HG03442 (cell line): ENCODE measurements around the gene OGFR.
"Not testable (repeated sequence)": the region's sequence is repeated elsewhere in the genome, so short reads cannot be mapped to it uniquely, and the experiment has no call there.

Source experiments
- ATAC-seq: cut with Tn5 transposase; IDR thresholded peaks from one replicate; pipeline ENCODE4 v1.9.1; 2021; ENCODE audit warnings: mild to moderate bottlenecking, moderate library complexity; ENCODE audit not compliant: unreplicated experiment

Gene OGFR

DNA sequence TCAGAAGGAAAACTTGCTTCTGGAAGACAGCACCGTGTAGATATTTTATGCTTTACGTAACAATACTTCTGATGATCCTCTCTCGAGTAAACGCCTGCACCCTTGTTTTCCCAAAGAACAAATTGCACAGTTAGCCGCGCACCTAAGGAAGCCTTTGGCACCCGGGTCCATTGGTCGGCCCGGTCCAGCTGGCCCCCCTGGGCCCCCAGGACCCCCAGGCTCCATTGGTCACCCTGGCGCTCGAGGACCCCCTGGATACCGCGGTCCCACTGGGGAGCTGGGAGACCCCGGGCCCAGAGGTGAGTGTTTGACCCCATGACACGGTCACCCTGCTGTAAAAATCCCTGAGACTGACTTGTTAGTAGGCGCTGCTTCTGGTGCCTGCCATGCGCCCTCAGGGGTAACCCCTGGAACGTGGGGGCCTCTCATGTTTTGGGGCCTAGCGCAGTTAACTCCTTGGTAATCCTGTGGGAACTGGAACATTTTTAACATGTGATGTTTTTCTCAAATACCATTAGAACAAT, 32.4 kb downstream of the OGFR start:
- ATAC-seq, result no peak

DNA sequence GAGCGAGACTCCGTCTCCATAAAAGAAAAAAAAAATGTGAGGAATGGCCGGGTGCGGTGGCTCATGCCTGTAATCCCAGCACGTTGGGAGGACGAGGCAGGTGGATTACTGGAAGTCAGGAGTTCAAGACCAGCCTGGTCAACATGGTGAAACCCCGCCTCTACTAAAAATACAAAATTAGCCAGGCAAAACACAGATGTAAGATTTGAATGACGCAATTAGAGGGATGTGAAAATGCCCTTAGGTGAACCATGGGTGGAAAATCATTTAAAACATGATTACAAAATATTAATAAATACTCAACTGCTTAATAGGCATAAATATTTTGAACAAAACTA, 33.1 kb downstream of the OGFR start:
- ATAC-seq, result peak; percentile 14

DNA sequence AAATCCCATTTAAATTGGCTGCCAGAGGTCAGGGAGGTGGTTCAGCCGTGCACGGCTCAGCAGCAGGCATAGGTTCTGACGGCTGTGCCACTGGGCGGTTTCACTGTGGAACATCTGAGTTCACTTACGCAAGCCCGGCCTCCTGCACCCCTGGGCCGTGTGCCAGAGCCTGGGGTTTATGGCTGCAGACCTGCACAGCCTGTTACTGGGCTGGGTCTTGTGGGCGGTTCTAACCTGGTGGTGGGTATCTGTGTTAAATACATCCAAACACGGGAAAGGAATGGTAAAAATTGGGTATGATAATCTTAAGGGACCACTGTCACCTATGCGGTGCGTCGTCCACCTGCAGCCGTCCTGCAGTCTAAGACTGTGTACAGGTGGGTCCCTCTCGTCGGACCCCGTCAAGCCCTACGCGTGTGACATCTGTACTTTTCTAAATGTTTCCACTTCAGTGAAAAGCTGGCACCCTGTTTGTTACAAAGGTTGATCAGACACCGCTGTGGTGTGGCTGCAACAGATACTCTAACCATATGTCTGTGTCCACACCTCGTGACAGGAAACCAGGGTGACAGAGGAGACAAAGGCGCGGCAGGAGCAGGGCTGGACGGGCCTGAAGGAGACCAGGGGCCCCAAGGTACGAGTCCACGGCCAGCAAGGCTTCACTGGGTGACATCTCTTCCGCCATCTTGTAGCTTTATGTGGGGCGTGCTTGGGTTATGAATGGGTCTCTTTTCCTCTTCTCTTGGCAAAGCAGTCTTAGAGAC, 33.7 kb downstream of the OGFR start:
- peak; percentile 67 for ATAC-seq

DNA sequence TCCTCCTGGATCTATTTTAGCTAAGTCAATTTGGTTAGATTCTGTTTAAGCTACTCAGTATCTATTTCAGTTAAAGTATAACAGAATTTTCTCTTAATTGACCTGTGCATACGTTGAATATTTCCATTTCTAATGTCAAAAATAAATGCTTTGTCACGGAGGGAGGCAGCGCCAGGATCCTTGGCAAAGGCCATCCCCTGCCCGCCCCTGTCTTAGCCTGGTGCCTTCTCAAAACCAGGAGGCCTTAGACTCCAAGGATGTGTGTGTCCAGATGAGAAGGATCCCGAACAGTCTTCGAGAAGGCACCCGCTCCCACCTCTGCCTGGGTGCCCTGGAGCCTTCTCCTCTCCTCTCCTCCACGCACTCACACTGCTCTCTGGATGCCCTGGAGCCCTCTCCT, 34.6 kb downstream of the OGFR start:
- ATAC-seq, result no peak

DNA sequence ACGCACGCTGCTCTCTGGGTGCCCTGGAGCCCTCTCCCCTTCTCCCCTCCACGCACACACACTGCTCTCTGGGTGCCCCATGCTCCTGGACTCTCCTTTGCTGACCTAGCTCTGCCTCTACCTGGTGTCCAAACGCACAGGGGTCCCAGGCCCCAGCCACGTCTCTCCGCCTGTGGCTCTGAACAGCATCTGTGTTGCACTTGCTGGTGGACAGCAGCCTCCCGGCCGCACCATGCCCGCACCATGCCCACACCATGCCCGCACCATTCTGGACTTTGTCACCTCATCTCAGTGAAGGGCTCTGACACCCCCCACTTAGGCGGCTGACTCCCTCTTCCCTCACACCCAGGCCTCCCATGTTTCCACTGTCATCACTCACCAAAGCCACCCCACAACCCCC, 35.2 kb downstream of the OGFR start:
- no peak for ATAC-seq

DNA sequence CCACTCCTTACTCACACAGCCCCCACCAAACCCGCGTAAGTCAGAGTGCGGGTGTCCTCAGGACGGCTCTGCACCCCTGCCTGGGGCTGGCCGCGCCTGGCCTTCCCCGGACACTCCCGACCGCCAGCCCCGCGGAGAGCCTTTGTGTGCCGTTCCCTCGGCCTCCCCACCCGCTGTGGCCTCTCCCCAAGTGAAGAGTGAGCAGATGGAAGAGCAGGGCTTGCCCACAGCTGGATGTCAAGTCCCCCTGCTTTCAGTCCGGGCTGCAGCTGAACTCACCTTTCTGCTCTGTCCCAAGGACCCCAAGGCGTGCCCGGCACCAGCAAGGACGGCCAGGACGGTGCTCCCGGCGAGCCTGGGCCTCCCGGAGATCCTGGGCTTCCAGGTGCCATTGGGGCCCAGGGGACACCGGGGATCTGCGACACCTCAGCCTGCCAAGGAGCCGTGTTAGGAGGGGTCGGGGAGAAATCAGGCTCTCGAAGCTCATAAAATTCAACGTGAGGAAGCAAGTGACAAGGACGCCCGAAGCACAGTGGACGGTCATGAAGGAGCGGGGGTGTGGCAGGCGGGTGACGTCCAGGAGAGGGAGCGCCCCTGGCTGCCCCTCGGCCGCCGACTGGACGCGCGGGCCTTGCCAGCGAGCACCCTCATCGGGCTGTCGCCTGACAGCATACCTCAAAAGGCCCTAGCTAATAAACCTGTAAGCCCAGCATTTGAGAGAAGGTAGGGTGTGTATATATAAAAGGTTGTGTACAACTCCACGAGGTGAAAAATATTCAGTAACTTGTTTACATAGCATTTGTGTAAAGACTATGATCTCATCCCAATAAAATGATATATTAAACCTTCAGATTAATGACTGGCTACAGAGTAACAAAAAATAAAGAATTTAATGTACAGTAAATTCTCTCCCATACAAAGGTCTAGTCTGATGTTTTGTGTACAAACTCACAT, 35.9 kb downstream of the OGFR start:
- no peak for ATAC-seq

DNA sequence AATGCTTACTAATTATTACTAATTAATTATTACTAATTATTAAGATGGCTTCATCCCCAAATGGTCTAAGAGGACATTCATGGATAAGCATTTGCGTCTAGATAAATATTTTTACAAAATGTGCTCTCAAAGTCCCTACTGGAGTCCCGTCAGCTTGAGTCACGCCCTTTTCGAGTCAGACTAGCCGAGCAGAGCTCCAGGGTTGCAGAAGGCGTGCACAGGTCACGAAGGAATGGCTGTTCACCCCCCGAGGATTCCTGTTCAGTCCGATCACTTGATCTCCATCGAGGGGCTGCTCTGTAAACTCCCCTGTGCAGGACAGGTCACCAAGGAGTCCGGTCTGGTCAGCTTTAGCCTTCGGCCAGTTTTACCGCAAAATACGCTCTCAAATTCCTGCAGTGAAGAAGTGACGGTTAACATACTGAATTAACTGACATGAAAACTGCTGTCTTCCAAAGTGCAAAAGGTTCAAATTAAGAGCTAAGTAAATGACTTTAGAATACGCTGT, 37.1 kb downstream of the OGFR start:
- no peak for ATAC-seq

DNA sequence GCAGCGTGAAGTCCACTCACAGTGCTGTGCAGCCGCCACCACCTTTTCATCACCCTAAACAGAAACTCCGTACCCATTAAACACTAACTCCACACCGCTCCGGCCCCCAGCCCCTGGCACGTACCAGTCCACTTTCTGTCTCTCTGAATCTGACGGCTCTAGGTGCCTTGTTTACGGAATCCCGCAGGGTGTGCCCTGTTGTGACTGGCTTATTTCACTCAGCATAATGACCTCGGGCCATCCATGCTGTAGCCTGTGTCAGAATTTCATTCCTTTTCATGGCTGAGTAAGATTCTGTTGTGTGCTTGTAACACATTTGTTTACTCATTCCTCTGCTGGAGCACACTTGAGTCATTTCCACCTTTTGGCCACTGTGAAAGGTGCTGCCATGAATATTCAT, 39.0 kb downstream of the OGFR start:
- ATAC-seq, result no peak

DNA sequence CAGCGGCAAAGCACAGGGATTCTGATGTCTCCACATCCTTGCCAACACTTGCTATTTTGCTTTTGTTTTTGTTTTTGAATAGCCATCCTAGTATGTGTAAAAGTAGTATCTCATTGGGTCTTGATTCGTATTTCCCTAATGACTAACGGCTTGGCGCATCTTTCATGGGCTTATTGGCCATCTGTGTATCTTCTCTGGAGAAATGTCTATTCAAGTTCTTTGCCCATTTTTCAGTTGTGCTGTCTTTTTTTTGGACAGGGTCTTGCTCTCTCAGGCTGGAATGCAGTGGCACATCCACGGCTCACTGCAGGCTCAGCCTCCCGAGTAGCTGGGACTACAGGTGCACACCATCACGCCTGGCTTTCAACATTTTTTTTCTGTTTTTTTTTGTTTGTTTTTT, 39.5 kb downstream of the OGFR start:
- no peak for ATAC-seq

DNA sequence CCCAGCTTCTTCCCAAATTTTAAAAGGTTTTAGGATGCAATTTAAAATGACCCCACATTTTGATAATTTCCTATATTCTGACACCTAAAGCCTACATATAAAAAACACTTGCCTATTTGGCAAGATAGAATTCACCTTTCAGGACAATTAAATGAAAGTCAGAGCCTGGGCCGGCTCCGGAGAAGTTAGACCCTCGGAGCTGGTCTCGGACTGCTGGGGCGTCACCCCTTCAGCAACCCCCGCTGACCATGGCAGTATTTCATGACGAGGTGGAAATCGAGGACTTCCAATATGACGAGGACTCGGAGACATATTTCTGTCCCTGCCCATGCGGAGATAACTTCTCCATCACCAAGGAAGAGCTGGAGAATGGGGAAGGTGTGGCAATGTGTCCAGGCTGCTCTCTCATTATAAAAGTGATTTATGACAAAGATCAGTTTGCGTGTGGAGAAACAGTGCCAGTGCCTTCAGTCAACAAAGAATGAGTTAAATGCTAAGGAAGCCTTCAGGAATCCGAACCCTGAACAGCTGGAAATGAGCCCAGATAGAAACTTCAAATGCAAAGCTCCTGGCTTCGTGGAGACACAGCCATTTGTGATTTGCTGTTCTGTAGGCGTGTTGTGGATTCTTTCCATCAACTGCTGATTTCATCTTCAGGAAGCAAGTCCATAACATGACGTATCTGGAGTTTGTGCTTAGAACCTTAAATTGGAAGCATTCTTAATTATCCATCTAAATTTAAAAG, 41.0 kb downstream of the OGFR start:
- no peak for ATAC-seq

DNA sequence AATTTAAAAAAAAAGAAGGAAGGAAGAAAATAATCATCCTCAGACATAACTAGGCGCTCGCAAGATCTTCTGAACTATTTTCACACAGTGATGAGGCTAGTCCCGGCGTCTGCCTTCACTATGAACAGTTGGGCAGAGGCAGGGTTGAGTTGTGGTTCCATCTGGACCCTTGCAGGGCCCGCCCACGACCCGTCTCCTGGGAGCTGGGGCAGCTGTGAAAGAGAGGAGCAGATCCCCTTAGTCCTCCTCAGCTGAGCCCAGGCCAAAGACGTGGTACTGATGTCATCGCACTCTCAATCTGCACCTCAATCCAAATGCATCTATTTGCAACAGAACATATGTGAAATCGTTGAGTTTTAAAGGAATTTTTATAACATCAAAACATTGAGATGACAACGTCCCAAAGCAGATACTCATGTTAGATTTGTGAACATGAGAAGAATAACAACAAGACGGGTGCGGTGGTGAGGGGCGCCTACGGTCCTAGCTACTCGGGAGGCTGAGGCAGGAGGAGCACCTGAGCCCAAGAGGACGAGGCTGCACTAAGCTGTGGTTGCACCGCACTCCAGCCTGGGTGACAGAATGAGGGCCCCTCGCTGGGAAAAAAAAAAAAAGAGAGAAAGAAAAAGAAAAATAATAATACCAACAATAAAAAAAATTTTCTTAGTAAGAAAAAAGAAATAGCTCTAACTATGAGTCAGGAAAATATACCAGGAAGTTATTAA, 41.7 kb downstream of the OGFR start:
- ATAC-seq, result no peak

DNA sequence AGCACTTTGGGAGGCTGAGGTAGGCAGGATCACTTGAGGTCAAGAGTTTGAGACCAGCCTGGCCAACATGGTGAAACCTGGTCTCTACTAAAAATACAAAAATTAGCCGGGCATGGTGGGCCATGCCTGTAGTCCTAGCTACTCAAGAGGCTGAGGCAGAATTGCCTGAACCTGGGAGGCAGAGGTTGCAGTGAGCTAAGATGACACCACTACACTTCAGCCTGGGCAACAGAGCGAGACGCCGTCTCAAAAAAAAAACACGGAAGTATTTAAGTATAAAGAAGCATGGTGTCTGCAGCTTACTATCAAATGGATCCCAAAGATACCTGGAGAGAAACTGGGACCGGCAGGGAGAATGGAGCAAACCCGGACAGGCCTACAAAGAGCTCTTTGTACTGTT, 44.3 kb downstream of the OGFR start:
- not testable (repeated sequence) for ATAC-seq

DNA sequence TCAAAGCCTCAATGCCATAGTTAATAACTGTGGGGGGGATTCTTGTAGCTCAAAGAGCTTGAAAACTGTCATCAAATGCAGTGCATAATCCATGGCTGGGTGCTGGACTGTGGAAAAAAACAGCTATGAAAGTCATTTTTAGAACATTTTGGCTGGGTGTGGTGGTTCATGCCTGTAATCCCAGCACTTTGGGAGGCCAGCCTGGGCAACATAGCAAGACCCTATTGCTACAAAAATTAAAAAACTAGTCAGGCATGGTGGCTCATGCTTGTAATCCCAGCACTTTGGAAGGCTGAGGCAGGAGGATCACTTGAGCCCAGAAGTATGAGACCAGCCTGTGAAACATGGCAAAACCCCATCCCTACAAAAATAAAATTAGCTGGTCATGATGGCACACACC, 44.8 kb downstream of the OGFR start:
- no peak for ATAC-seq

DNA sequence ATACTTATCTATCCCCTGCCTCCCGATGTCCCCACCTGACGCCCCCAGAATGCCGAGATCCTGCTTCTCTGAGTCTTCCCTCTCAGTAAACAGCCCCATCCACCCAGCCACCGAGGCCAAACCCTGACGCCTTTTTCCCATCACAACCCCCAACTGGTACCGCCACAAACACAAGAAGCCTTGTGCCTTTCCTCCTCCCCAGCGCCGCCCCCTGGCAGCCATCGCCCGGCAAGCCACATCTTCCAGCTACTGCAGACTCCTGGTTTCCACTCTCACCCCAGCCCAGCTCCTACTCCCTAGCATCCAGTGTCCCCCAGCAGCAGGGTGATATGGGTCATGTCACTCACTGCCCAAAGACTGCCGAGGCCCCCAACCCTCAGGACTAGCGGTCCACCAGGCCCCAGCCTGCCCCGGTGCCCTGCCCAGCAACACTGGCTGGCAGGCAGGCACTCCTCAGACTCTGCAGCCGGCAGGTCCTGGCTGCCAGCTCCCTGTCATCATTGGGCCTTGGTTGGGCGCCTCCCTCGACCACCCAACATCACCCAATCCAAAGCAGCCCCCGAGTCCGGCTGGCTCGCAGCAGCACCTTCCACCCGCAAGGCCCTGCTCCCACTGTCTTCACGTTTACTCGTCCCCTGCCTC, 45.8 kb downstream of the OGFR start:
- ATAC-seq, result no peak

DNA sequence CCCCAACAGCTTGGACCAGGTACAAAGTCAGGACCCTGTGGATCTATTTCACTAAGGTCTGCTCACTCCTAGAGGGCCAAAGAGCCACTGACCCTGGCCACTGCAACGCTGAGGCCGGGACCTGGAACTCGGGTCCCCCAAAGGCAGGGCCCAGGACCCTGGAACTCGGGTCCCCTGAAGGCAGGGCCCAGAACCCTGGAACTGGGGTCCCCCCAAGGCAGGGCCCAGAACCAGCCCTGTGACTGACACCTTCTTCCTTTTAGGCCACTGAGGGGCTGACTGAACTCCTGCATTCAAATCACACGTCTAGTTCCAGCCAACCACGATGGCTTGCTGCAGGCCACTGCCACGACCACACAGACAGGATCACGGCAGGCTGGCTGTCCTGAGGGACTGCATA, 47.6 kb downstream of the OGFR start:
- no peak for ATAC-seq

DNA sequence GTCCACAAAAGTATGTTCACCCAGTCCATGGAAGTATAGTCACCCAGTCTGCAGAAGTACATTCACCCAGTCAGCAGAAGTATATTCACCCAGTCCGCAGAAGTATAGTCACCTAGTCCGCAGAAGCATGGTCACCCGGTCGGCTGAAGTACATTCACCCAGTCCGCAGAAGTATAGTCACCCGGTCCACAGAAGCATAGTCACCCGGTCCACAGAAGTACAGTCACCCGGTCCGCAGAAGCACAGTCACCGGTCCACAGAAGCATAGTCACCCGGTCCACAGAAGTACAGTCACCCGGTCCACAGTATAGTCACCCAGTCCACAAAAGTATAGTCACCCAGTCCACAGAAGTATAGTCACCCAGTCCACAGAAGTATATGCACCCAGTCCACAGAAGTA, 48.2 kb downstream of the OGFR start:
- no peak for ATAC-seq

DNA sequence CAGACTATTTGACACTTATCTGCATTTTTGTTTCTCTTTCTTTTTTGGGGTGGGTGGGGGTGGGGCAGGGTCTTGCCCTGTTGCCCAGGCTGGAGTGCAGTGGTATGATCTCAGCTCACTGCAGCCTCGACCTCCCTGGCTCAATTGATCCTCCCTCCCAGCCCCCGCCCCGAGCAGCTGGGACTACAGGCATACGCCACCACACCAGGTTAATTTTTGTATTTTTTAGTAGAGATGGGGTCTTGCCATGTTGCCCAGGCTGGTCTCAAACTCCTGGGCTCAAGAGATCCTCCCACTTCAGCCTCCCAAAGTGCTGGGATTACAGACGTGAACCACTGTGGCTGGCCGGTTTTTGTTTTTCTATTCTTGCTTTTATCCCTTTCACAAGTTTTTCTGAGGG, 48.7 kb downstream of the OGFR start:
- not testable (repeated sequence) for ATAC-seq

DNA sequence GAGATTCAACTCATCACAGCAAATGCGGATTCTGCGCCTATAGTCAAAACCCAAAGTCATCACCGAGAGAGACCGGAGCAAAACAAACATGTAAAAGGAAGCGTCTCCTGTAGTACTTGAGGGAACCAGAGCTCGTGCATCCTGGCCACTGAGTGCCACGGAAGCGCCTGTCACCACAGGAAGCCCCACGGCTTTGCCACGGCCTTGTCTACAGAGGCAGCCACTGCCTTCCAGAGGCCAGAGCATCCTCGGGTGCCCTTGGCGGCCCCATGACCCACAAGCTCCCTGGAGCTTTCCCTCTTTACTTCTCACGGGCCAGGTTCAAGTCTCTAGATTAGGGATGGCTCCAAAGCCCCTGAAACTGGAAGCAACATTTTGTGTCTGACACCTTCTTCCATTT, 49.5 kb downstream of the OGFR start:
- no peak for ATAC-seq

DNA sequence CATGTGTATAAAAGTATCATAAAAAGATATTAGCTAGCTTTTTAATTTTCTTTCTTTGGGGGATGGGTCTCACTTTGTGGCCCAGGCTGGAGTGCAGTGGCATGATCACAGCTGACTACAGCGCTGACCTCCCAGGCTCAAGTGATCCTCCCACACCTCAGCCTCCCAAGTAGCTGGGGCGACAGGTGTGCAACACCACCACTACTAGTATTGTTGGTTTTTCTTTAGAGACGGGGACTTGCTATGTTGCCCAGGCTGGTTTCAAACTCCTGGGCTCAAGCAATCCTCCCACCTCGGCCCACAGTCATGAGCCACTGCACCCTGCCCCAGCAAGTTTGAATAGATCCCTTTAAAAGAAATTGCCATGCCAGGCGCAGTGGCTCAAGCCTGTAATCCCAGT, 50.5 kb downstream of the OGFR start:
- no peak for ATAC-seq
